Peyer's patch (tissue), 4 donors: ENCODE data around the gene ERF.

Experiments used
- CTCF ChIP-seq, 6 experiments: fragments of 450-650 bp in 4 of 6; fragments of 200-600 bp in 2 of 6; sonication (generic) in 1 of 6; IDR thresholded peaks; one replicate each; pipeline ENCODE4 v1.5.1; 2017 to 2019; ENCODE audit warnings: antibody characterized with exemption in 6 of 6, mild to moderate bottlenecking in 3 of 6, moderate library complexity in 1 of 6
- POLR2A ChIP-seq, 2 donors: fragments of 450-650 bp; IDR thresholded peaks; one replicate each; pipeline ENCODE4 v1.5.1; 2017; ENCODE audit warnings: antibody characterized with exemption in 2 of 2, mild to moderate bottlenecking in 2 of 2, moderate library complexity in 2 of 2

- TF ChIP-seq CTCF (IDR thresholded peaks at IDR 0.05) (no peak), POLR2A (IDR thresholded peaks at IDR 0.05) (no peak)
These were observed 46.3 kb downstream of the ERF start for GRCh38 chr19:42208612-42209011.
